ENCODE results near the gene RPRM.

DNA sequence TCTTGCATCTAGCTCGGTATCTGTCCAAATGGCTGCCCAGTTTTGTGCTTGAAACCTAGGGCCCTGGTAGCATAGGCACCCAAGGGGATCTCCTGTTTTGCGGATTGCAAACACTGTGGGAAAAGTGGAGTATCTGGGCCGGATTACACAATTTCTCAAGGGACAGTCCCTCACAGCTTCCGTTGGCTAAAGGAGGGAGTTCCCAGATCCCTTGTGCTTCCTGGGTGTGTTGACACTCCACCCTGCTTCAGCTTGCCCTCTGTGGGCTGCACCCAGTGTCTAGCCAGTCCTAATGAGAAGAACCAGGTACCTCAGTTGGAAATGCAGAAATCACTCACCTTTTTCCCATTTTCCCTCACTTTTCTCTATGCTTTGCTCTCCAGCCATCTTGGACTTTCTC is 35.5 kb downstream of the RPRM start:
- TF ChIP-seq, protein P1, sequence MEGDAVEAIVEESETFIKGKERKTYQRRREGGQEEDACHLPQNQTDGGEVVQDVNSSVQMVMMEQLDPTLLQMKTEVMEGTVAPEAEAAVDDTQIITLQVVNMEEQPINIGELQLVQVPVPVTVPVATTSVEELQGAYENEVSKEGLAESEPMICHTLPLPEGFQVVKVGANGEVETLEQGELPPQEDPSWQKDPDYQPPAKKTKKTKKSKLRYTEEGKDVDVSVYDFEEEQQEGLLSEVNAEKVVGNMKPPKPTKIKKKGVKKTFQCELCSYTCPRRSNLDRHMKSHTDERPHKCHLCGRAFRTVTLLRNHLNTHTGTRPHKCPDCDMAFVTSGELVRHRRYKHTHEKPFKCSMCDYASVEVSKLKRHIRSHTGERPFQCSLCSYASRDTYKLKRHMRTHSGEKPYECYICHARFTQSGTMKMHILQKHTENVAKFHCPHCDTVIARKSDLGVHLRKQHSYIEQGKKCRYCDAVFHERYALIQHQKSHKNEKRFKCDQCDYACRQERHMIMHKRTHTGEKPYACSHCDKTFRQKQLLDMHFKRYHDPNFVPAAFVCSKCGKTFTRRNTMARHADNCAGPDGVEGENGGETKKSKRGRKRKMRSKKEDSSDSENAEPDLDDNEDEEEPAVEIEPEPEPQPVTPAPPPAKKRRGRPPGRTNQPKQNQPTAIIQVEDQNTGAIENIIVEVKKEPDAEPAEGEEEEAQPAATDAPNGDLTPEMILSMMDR (IDR thresholded peaks at IDR 0.05; ENCODE audit: low read length): no peak
- no peak for TF ChIP-seq EZH2 (optimal IDR thresholded peaks at IDR 0.05; ENCODE audit: low read depth, low read length)
